ENCODE measurements around the gene CNTF.

CNTF gene

DNA sequence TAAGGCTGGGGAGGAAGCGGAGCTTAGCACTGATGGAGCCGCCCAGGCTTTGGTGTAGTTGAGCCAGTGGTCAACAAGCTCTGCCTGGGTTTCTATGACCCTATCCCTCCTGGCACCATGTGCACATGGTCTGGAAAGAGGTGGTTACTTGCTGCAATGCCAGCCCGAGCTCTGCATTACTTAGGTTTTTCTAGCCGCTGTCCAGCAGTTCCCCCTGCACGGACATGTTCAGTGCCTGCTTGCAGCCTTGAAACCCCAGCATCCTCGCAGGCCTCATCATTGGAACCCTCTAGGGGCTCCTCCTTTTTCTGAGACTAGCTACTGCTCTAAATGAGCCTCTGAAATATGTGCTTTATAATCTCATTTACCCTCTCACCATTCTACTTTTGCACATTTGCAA, 16.6 kb downstream of the CNTF start:
- H3K23ac ChIP-seq (ENCODE audit: low read length) = no peak overlapping the region
- H3K4me1 ChIP-seq (ENCODE audit: control insufficient read depth in 1 of 2, insufficient read depth in 2 of 2, low read length in 2 of 2) = no peaks in the 10 kb centered on the region
- H3K4ac ChIP-seq (ENCODE audit: low read depth, low read length) = no peak overlapping the region
- no peak overlapping the region for H3K9ac ChIP-seq (ENCODE audit: low read length)
- no CpG with 5 or more reads among the region's 6 CpGs for WGBS (ENCODE audit: extremely low coverage, insufficient coverage, insufficient read length)
- no peaks in the 10 kb centered on the region for H3K79me2 ChIP-seq (ENCODE audit: control insufficient read depth, insufficient read depth, low read length, poor library complexity)
- H3K18ac ChIP-seq (ENCODE audit: low read length) = no peak overlapping the region
- H4K8ac ChIP-seq (ENCODE audit: low read depth, low read length) = no peak overlapping the region
- no peak overlapping the region for H2BK120ac ChIP-seq (ENCODE audit: insufficient read depth, low read length, poor library complexity)
- DNase-seq = no peak
- H4K12ac ChIP-seq (ENCODE audit: low read depth, low read length) = no peak overlapping the region
- H3K27me3 ChIP-seq (ENCODE audit: insufficient read depth, low read length) = no peaks in the 10 kb centered on the region
- no peak overlapping the region for H4K91ac ChIP-seq (ENCODE audit: low read depth, low read length)
- H2BK12ac ChIP-seq (ENCODE audit: low read length) = no peak overlapping the region
- H2AK5ac ChIP-seq (ENCODE audit: low read length) = no peak overlapping the region
- peaks cover 2% of the 10 kb centered on the region for H3K9me3 ChIP-seq (ENCODE audit: insufficient read depth, low read depth, low read length)
- no peak overlapping the region for H3K27ac ChIP-seq (ENCODE audit: low read depth, low read length)
- no peaks in the 10 kb centered on the region for H3K79me1 ChIP-seq (ENCODE audit: low read length)
- no peaks in the 10 kb centered on the region for H3K36me3 ChIP-seq (ENCODE audit: control insufficient read depth in 1 of 2, insufficient read depth in 2 of 2, low read length in 2 of 2)
- no peak overlapping the region for H3K14ac ChIP-seq (ENCODE audit: low read length)
- no peak overlapping the region for H2AFZ ChIP-seq (ENCODE audit: insufficient read depth, low read length, poor library complexity)
- no peak overlapping the region for H3K4me2 ChIP-seq (ENCODE audit: low read length)
- H2BK5ac ChIP-seq (ENCODE audit: low read depth, low read length, poor library complexity) = no peak overlapping the region
- no peak overlapping the region for H3K4me3 ChIP-seq (ENCODE audit: low read depth, low read length)

- H3K79me1 ChIP-seq (ENCODE audit: low read length) = no peaks in the 10 kb centered on the region
- H2BK5ac ChIP-seq (ENCODE audit: low read depth, low read length, poor library complexity) = no peak overlapping the region
- no peak overlapping the region for H3K23ac ChIP-seq (ENCODE audit: low read length)
- no peaks in the 10 kb centered on the region for H3K36me3 ChIP-seq (ENCODE audit: control insufficient read depth in 1 of 2, insufficient read depth in 2 of 2, low read length in 2 of 2)
- no peaks in the 10 kb centered on the region for H3K79me2 ChIP-seq (ENCODE audit: control insufficient read depth, insufficient read depth, low read length, poor library complexity)
- H3K27me3 ChIP-seq (ENCODE audit: insufficient read depth, low read length) = no peaks in the 10 kb centered on the region
- no peak overlapping the region for H2AFZ ChIP-seq (ENCODE audit: insufficient read depth, low read length, poor library complexity)
- no peak overlapping the region for H2BK12ac ChIP-seq (ENCODE audit: low read length)
- DNase-seq = no peak
- no peak overlapping the region for H2AK5ac ChIP-seq (ENCODE audit: low read length)
- no peak overlapping the region for H2BK120ac ChIP-seq (ENCODE audit: insufficient read depth, low read length, poor library complexity)
- H3K14ac ChIP-seq (ENCODE audit: low read length) = no peak overlapping the region
- no peak overlapping the region for H3K4ac ChIP-seq (ENCODE audit: low read depth, low read length)
- H3K27ac ChIP-seq (ENCODE audit: low read depth, low read length) = no peak overlapping the region
- H3K18ac ChIP-seq (ENCODE audit: low read length) = no peak overlapping the region
- no peaks in the 10 kb centered on the region for H3K4me1 ChIP-seq (ENCODE audit: control insufficient read depth in 1 of 2, insufficient read depth in 2 of 2, low read length in 2 of 2)
- H4K91ac ChIP-seq (ENCODE audit: low read depth, low read length) = no peak overlapping the region
- H3K9ac ChIP-seq (ENCODE audit: low read length) = no peak overlapping the region
- WGBS (ENCODE audit: extremely low coverage, insufficient coverage, insufficient read length) = no CpG with 5 or more reads among the region's 2 CpGs
- H4K12ac ChIP-seq (ENCODE audit: low read depth, low read length) = no peak overlapping the region
- H3K9me3 ChIP-seq (ENCODE audit: insufficient read depth, low read depth, low read length) = peaks cover 2% of the 10 kb centered on the region
- no peak overlapping the region for H4K8ac ChIP-seq (ENCODE audit: low read depth, low read length)
- H3K4me3 ChIP-seq (ENCODE audit: low read depth, low read length) = no peak overlapping the region
- H3K4me2 ChIP-seq (ENCODE audit: low read length) = no peak overlapping the region
Measured at GRCh38 chr11:58639669-58640068, 17.2 kb downstream of the CNTF start.

DNA sequence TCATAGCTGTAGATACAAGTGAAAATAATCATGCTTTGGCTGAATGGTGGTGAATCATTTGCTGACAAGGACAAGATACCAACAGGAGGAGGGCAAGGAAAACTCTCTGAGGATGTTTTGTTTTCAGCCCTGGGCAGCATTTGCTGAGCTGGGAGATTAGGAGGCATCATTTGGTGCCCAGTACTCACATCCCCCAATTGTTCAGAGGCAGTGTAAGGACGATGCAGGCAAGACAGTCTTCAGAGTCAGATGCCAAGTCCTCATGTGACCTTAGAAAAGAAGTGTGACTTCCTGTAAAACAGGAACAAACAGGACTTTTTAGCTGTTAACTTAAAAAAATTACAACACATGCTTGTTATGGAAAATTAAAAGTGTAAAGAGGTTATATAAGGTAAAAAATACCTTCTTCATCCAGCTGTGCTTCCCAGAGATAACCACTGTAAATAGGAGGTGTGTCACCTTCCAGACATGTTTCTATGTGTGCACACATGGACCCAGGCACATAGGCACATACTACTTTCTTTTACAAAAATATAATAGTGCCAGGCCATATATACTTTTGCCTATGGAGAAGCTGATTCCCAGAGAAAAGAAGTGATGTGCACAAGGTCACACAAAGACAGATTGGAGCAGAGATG, 18.0 kb downstream of the CNTF start:
- DNase-seq = no peak
- Histone ChIP-seq H2AK5ac (ENCODE audit: low read length) (no peak overlapping the region), H3K36me3 (ENCODE audit: control insufficient read depth in 1 of 2, insufficient read depth in 2 of 2, low read length in 2 of 2) (no peaks in the 10 kb centered on the region), H3K18ac (ENCODE audit: low read length) (no peak overlapping the region), H2AFZ (ENCODE audit: insufficient read depth, low read length, poor library complexity) (no peak overlapping the region), H3K4me3 (ENCODE audit: low read depth, low read length) (no peak overlapping the region), H3K9me3 (ENCODE audit: insufficient read depth, low read depth, low read length) (peaks cover 5% of the 10 kb centered on the region), H2BK5ac (ENCODE audit: low read depth, low read length, poor library complexity) (no peak overlapping the region), H3K79me1 (ENCODE audit: low read length) (no peaks in the 10 kb centered on the region), H3K4me2 (ENCODE audit: low read length) (no peak overlapping the region), H3K79me2 (ENCODE audit: control insufficient read depth, insufficient read depth, low read length, poor library complexity) (no peaks in the 10 kb centered on the region), H3K4me1 (ENCODE audit: control insufficient read depth in 1 of 2, insufficient read depth in 2 of 2, low read length in 2 of 2) (no peaks in the 10 kb centered on the region), H3K9ac (ENCODE audit: low read length) (no peak overlapping the region), H3K27ac (ENCODE audit: low read depth, low read length) (no peak overlapping the region), H3K14ac (ENCODE audit: low read length) (no peak overlapping the region), H2BK12ac (ENCODE audit: low read length) (no peak overlapping the region), H3K27me3 (ENCODE audit: insufficient read depth, low read length) (no peaks in the 10 kb centered on the region), H4K12ac (ENCODE audit: low read depth, low read length) (no peak overlapping the region), H4K91ac (ENCODE audit: low read depth, low read length) (no peak overlapping the region), H3K4ac (ENCODE audit: low read depth, low read length) (no peak overlapping the region), H4K8ac (ENCODE audit: low read depth, low read length) (no peak overlapping the region), H2BK120ac (ENCODE audit: insufficient read depth, low read length, poor library complexity) (no peak overlapping the region), H3K23ac (ENCODE audit: low read length) (no peak overlapping the region)
- WGBS (ENCODE audit: extremely low coverage, insufficient coverage, insufficient read length) = no CpG with 5 or more reads among the region's 1 CpG

DNA sequence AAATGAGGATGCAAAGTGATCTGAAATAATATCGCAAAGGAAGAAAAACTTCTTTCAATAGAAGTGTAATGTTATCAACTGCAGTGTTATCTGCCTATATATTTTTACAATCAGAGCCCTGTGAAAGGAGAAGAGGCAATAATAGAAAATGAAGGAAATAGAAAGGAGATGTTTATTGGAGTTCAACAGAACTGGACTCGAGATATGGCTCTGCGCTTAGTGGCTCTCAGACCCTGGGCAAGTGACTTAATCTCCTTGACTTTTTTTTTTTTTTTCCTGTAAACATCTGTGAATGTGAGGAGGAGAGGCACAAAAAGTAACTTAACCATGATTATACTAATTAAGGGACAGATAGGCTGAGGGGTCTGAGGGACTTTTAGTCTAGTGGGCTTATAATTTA, 18.9 kb downstream of the CNTF start:
- Histone ChIP-seq H2BK120ac (ENCODE audit: insufficient read depth, low read length, poor library complexity) (no peak overlapping the region), H3K27ac (ENCODE audit: low read depth, low read length) (no peak overlapping the region), H2BK5ac (ENCODE audit: low read depth, low read length, poor library complexity) (no peak overlapping the region), H4K8ac (ENCODE audit: low read depth, low read length) (no peak overlapping the region), H4K91ac (ENCODE audit: low read depth, low read length) (no peak overlapping the region), H3K9me3 (ENCODE audit: insufficient read depth, low read depth, low read length) (peaks cover 8% of the 10 kb centered on the region), H3K36me3 (ENCODE audit: control insufficient read depth in 1 of 2, insufficient read depth in 2 of 2, low read length in 2 of 2) (no peaks in the 10 kb centered on the region), H3K4ac (ENCODE audit: low read depth, low read length) (no peak overlapping the region), H2BK12ac (ENCODE audit: low read length) (no peak overlapping the region), H3K79me2 (ENCODE audit: control insufficient read depth, insufficient read depth, low read length, poor library complexity) (no peaks in the 10 kb centered on the region), H3K4me2 (ENCODE audit: low read length) (no peak overlapping the region), H3K23ac (ENCODE audit: low read length) (no peak overlapping the region), H2AK5ac (ENCODE audit: low read length) (no peak overlapping the region), H3K79me1 (ENCODE audit: low read length) (no peaks in the 10 kb centered on the region), H3K4me3 (ENCODE audit: low read depth, low read length) (no peak overlapping the region), H2AFZ (ENCODE audit: insufficient read depth, low read length, poor library complexity) (no peak overlapping the region), H3K9ac (ENCODE audit: low read length) (no peak overlapping the region), H3K4me1 (ENCODE audit: control insufficient read depth in 1 of 2, insufficient read depth in 2 of 2, low read length in 2 of 2) (no peaks in the 10 kb centered on the region), H3K18ac (ENCODE audit: low read length) (no peak overlapping the region), H3K14ac (ENCODE audit: low read length) (no peak overlapping the region), H4K12ac (ENCODE audit: low read depth, low read length) (no peak overlapping the region), H3K27me3 (ENCODE audit: insufficient read depth, low read length) (no peaks in the 10 kb centered on the region)
- no CpG with 5 or more reads among the region's 3 CpGs for WGBS (ENCODE audit: extremely low coverage, insufficient coverage, insufficient read length)
- DNase-seq = no peak
